OCI-LY1 (cell line): ENCODE data around the gene LRCH3.

Source experiments
- H2AFZ ChIP-seq: fragments of 200-600 bp; sonication (generic), shearing (Covaris generic); 2 replicates; pipeline ENCODE4 v1.6.0; 2014; ENCODE audit warnings: antibody characterized with exemption, mild to moderate bottlenecking, low read length
- H3F3A ChIP-seq: fragments of 200-600 bp; sonication (generic), shearing (Covaris generic); 2 replicates; pipeline ENCODE4 v1.6.0; 2014; ENCODE audit warnings: mild to moderate bottlenecking, antibody characterized with exemption, low read length, moderate library complexity; ENCODE audit not compliant: insufficient read depth
- H3K27ac ChIP-seq: fragments of 200-600 bp; sonication (generic); 2 replicates; pipeline ENCODE4 v1.5.1; 2014; ENCODE audit warnings: low read length, mixed run types, mild to moderate bottlenecking, low read depth; ENCODE audit not compliant: poor library complexity, severe bottlenecking
- H3K27me3 ChIP-seq: fragments of 200-600 bp; sonication (generic); 2 replicates; pipeline ENCODE4 v1.6.0; 2014; ENCODE audit warnings: antibody characterized with exemption, mild to moderate bottlenecking, low read length, moderate library complexity; ENCODE audit not compliant: insufficient read depth
- H3K36me3 ChIP-seq: fragments of 200-600 bp; sonication (generic); 2 replicates; pipeline ENCODE4 v1.6.1; 2014; ENCODE audit warnings: mild to moderate bottlenecking, antibody characterized with exemption, low read length, moderate library complexity, mixed read lengths; ENCODE audit not compliant: insufficient read depth
- H3K4me1 ChIP-seq: fragments of 200-600 bp; sonication (generic); 2 replicates; pipeline ENCODE4 v1.5.1; 2014; ENCODE audit warnings: mild to moderate bottlenecking, low read length, moderate library complexity; ENCODE audit not compliant: insufficient read depth, severe bottlenecking
- H3K4me2 ChIP-seq: fragments of 200-600 bp; sonication (generic), shearing (Covaris generic); 2 replicates; pipeline ENCODE4 v1.6.1; 2014; ENCODE audit warnings: low read length
- H3K4me3 ChIP-seq: fragments of 200-600 bp; sonication (generic); 2 replicates; pipeline ENCODE4 v1.5.1; 2014; ENCODE audit warnings: low read length, low read depth, mild to moderate bottlenecking, mixed read lengths; ENCODE audit not compliant: poor library complexity, severe bottlenecking
- H3K79me2 ChIP-seq: fragments of 200-600 bp; shearing (Covaris generic); 2 replicates; pipeline ENCODE4 v1.6.1; 2016; ENCODE audit warnings: mixed run types, low read length, mixed read lengths; ENCODE audit not compliant: insufficient read depth
- H3K9ac ChIP-seq: fragments of 200-600 bp; sonication (generic), shearing (Covaris generic); 2 replicates; pipeline ENCODE4 v1.6.1; 2014; ENCODE audit warnings: mild to moderate bottlenecking, low read length, mixed read lengths
- H3K9me2 ChIP-seq: fragments of 200-600 bp; sonication (generic), shearing (Covaris generic); 2 replicates; pipeline ENCODE4 v1.6.1; 2014; ENCODE audit warnings: low read depth, mild to moderate bottlenecking, low read length, mixed read lengths
- H3K9me3 ChIP-seq: fragments of 200-600 bp; shearing (Covaris generic); 2 replicates; pipeline ENCODE4 v1.6.1; 2014; ENCODE audit warnings: low read length, mixed read lengths
- H4K20me1 ChIP-seq: fragments of 200-600 bp; sonication (generic), shearing (Covaris generic); 2 replicates; pipeline ENCODE4 v1.6.0; 2016; ENCODE audit warnings: mild to moderate bottlenecking, low read length; ENCODE audit not compliant: insufficient read depth
- CTCF ChIP-seq: fragments of 200-600 bp; sonication (generic), shearing (Covaris generic); IDR thresholded peaks from 2 replicates; pipeline ENCODE4 v1.5.1; 2017; ENCODE audit warnings: mild to moderate bottlenecking, antibody characterized with exemption, low read length, moderate library complexity, mixed read lengths
- EZH2 ChIP-seq: fragments of 200-600 bp; sonication (generic), shearing (Covaris generic); IDR thresholded peaks from 2 replicates; pipeline ENCODE4 v1.8.0; 2017; ENCODE audit warnings: borderline replicate concordance, mixed run types, mild to moderate bottlenecking, antibody characterized with exemption, low read length, moderate library complexity, mixed read lengths

The LRCH3 gene

GRCh38 chr3:197854596-197855343, 63.7 kb downstream of the LRCH3 start:
- peaks cover 81% of the 10 kb centered on the region for H3K36me3 ChIP-seq
- H3K27me3 ChIP-seq: no peaks in the 10 kb centered on the region
- H4K20me1 ChIP-seq: no peaks in the 10 kb centered on the region
- H2AFZ ChIP-seq: no peak overlapping the region
- H3K4me2 ChIP-seq: no peak overlapping the region
- H3K27ac ChIP-seq: no peak overlapping the region
- no peak overlapping the region for H3K4me3 ChIP-seq
- no peaks in the 10 kb centered on the region for H3K4me1 ChIP-seq
- H3F3A ChIP-seq: no peaks in the 10 kb centered on the region
- no peaks in the 10 kb centered on the region for H3K9me2 ChIP-seq
- no peak overlapping the region for H3K9ac ChIP-seq
- no peaks in the 10 kb centered on the region for H3K9me3 ChIP-seq
- H3K79me2 ChIP-seq: no peaks in the 10 kb centered on the region
- TF ChIP-seq CTCF (no peak), EZH2 (no peak)

GRCh38 chr3:197855571-197855970, 64.5 kb downstream of the LRCH3 start:
- H3K9ac ChIP-seq: no peak overlapping the region

GRCh38 chr3:197856199-197856816, 65.3 kb downstream of the LRCH3 start:
- Histone ChIP-seq H3K79me2 (no peaks in the 10 kb centered on the region), H3K9ac (no peak overlapping the region), H3K9me3 (no peaks in the 10 kb centered on the region), H3K27me3 (no peaks in the 10 kb centered on the region), H2AFZ (no peak overlapping the region), H3K36me3 (peaks cover 68% of the 10 kb centered on the region), H4K20me1 (no peaks in the 10 kb centered on the region), H3K9me2 (no peaks in the 10 kb centered on the region), H3K4me2 (no peak overlapping the region), H3K27ac (no peak overlapping the region), H3F3A (no peaks in the 10 kb centered on the region), H3K4me3 (no peak overlapping the region), H3K4me1 (no peaks in the 10 kb centered on the region)
- TF ChIP-seq EZH2 (no peak), CTCF (no peak)

More at GRCh38 chr3:197855571-197855970, 64.5 kb downstream of the LRCH3 start:
- H3K9me3 ChIP-seq: no peaks in the 10 kb centered on the region
- H3K4me2 ChIP-seq: no peak overlapping the region
- no peak for TF ChIP-seq EZH2
- TF ChIP-seq CTCF: no peak
- H3K79me2 ChIP-seq: no peaks in the 10 kb centered on the region
- no peaks in the 10 kb centered on the region for H3K4me1 ChIP-seq
- no peaks in the 10 kb centered on the region for H3F3A ChIP-seq
- no peaks in the 10 kb centered on the region for H3K9me2 ChIP-seq
- no peak overlapping the region for H3K4me3 ChIP-seq
- no peaks in the 10 kb centered on the region for H4K20me1 ChIP-seq
- no peak overlapping the region for H3K27ac ChIP-seq
- no peak overlapping the region for H2AFZ ChIP-seq
- H3K36me3 ChIP-seq: peaks cover 75% of the 10 kb centered on the region
- no peaks in the 10 kb centered on the region for H3K27me3 ChIP-seq
